Left forelimb (tissue), 1 donor: ENCODE measurements around the gene MAN2A1.
"Not testable (repeated sequence)": the region's sequence is repeated elsewhere in the genome, so short reads cannot be mapped to it uniquely, and the experiment has no call there.

Source experiments
- DNase-seq: peaks from one replicate; pipeline ENCODE4 v3.0.0-alpha.2; 2018; ENCODE audit warnings: low spot score

MAN2A1 gene

GRCh38 chr5:109826426-109826825, 136.7 kb downstream of the MAN2A1 start:
- DNase-seq = no peak

GRCh38 chr5:109829331-109829730, 139.6 kb downstream of the MAN2A1 start:
- DNase-seq = no peak

- DNase-seq = no peak
These were observed 141.3 kb downstream of the MAN2A1 start for GRCh38 chr5:109830955-109831502.

GRCh38 chr5:109832207-109833188, 142.8 kb downstream of the MAN2A1 start:
- not testable (repeated sequence) for DNase-seq

GRCh38 chr5:109833946-109834345, 144.2 kb downstream of the MAN2A1 start:
- DNase-seq = no peak

GRCh38 chr5:109836280-109836679, 146.6 kb downstream of the MAN2A1 start:
- no peak for DNase-seq

GRCh38 chr5:109837231-109837861, 147.6 kb downstream of the MAN2A1 start:
- DNase-seq = no peak

GRCh38 chr5:109838157-109838556, 148.4 kb downstream of the MAN2A1 start:
- DNase-seq = no peak

GRCh38 chr5:109844148-109844547, 154.4 kb downstream of the MAN2A1 start:
- no peak for DNase-seq

- no peak for DNase-seq
These were observed 155.0 kb downstream of the MAN2A1 start for GRCh38 chr5:109844695-109845094.

- DNase-seq = no peak
These were observed 158.4 kb downstream of the MAN2A1 start for GRCh38 chr5:109848130-109848529.

GRCh38 chr5:109849478-109850088, 159.9 kb downstream of the MAN2A1 start:
- DNase-seq = no peak

- DNase-seq = no peak
These were observed 162.8 kb downstream of the MAN2A1 start for GRCh38 chr5:109852371-109853155.

GRCh38 chr5:109853377-109853776, 163.7 kb downstream of the MAN2A1 start:
- DNase-seq = no peak

GRCh38 chr5:109855056-109855455, 165.3 kb downstream of the MAN2A1 start:
- DNase-seq = no peak

GRCh38 chr5:109857405-109858031, 167.8 kb downstream of the MAN2A1 start:
- no peak for DNase-seq

GRCh38 chr5:109859537-109859936, 169.8 kb downstream of the MAN2A1 start:
- no peak for DNase-seq

GRCh38 chr5:109862301-109862700, 172.6 kb downstream of the MAN2A1 start:
- no peak for DNase-seq

- DNase-seq = no peak
These were observed 174.0 kb downstream of the MAN2A1 start for GRCh38 chr5:109863752-109864151.

GRCh38 chr5:109865637-109866036, 175.9 kb downstream of the MAN2A1 start:
- no peak for DNase-seq

- no peak for DNase-seq
These were observed 176.3 kb downstream of the MAN2A1 start for GRCh38 chr5:109866051-109866450.
